HEK293 (cell line): ENCODE data around the gene GRB14.
A peak's percentile ranks its signal among the peaks of the same experiment; 100 is the strongest.

Source experiments
- CTCF ChIA-PET: fragments of 350-600 bp; formaldehyde crosslinking; extraction: SDS; loops from one replicate; lab custom pipeline; 2021; ENCODE audit warnings: antibody characterized with exemption; lab: Yijun Ruan, JAX
- POLR2A ChIA-PET: fragments of 300-600 bp; formaldehyde crosslinking; extraction: SDS; loops from one replicate; lab custom pipeline; 2020; ENCODE audit warnings: antibody characterized with exemption, inconsistent platforms; lab: Yijun Ruan, JAX
- H3K27ac ChIP-seq: fragments of 200-500 bp; sonication (Bioruptor generic); 2 replicates; pipeline ENCODE4 v1.5.1; 2014; ENCODE audit warnings: low read depth, low read length, control low read depth, inconsistent platforms; ENCODE audit errors: extremely low read depth
- H3K36me3 ChIP-seq, 2 experiments: fragments of 200-500 bp in 1 of 2; sonication (Bioruptor generic) in 1 of 2; 1 replicate in 1 of 2; 2 replicates in 1 of 2; pipeline ENCODE4 v1.5.1; 2014 to 2017; ENCODE audit warnings: inconsistent platforms in 2 of 2, low read length in 2 of 2; ENCODE audit not compliant: control insufficient read depth in 2 of 2, insufficient read depth in 1 of 2
- H3K4me1 ChIP-seq: fragments of 200-500 bp; sonication (Bioruptor generic); 2 replicates; pipeline ENCODE4 v1.5.1; 2014; ENCODE audit warnings: mild to moderate bottlenecking, low read length, inconsistent platforms; ENCODE audit not compliant: control insufficient read depth, insufficient read depth
- H3K4me3 ChIP-seq: 2 replicates; pipeline ENCODE4 v1.5.1; 2011; ENCODE audit warnings: low read depth, mild to moderate bottlenecking, control low read depth, low read length, moderate library complexity
- H3K9me3 ChIP-seq: fragments of 200-500 bp; sonication (Bioruptor generic); 2 replicates; pipeline ENCODE4 v1.5.1; 2014; ENCODE audit warnings: low read depth, low read length, inconsistent platforms; ENCODE audit not compliant: control insufficient read depth, insufficient read depth
- ATF2 ChIP-seq: fragments of 450-650 bp; formaldehyde crosslinking; IDR thresholded peaks from 2 replicates; pipeline ENCODE4 v1.5.1; 2016; ENCODE audit warnings: missing biosample characterization, missing genetic modification characterization, low read depth
- CTCF ChIP-seq: fragments of 450-650 bp; formaldehyde crosslinking; IDR thresholded peaks from 2 replicates; pipeline ENCODE4 v1.5.1; 2016; ENCODE audit warnings: missing biosample characterization, missing genetic modification characterization
- OVOL3 ChIP-seq: fragments of 450-650 bp; formaldehyde crosslinking; IDR thresholded peaks from 2 replicates; pipeline ENCODE4 v1.5.1; 2016; ENCODE audit warnings: missing biosample characterization, missing genetic modification characterization
- SCRT1 ChIP-seq: fragments of 450-650 bp; formaldehyde crosslinking; IDR thresholded peaks from 2 replicates; pipeline ENCODE4 v1.5.1; 2016; ENCODE audit warnings: missing biosample characterization, missing genetic modification characterization, borderline replicate concordance
- TSHZ1 ChIP-seq: fragments of 450-650 bp; formaldehyde crosslinking; IDR thresholded peaks from 2 replicates; pipeline ENCODE4 v1.5.1; 2016; ENCODE audit warnings: missing biosample characterization, missing genetic modification characterization, borderline replicate concordance
- ZFP3 ChIP-seq: fragments of 450-650 bp; formaldehyde crosslinking; IDR thresholded peaks from 2 replicates; pipeline ENCODE4 v1.5.1; 2016; ENCODE audit warnings: low read depth, missing biosample characterization, missing genetic modification characterization
- ZNF132 ChIP-seq: fragments of 450-650 bp; formaldehyde crosslinking; IDR thresholded peaks from 2 replicates; pipeline ENCODE4 v1.5.1; 2017; ENCODE audit warnings: missing biosample characterization, missing genetic modification characterization, borderline replicate concordance
- ZNF155 ChIP-seq: fragments of 450-650 bp; formaldehyde crosslinking; IDR thresholded peaks from 2 replicates; pipeline ENCODE4 v1.5.1; 2016; ENCODE audit warnings: missing biosample characterization, missing genetic modification characterization
- ZNF280C ChIP-seq: fragments of 450-650 bp; formaldehyde crosslinking; IDR thresholded peaks from 2 replicates; pipeline ENCODE4 v1.5.1; 2016; ENCODE audit warnings: missing biosample characterization, missing genetic modification characterization
- ZNF544 ChIP-seq: fragments of 450-650 bp; formaldehyde crosslinking; IDR thresholded peaks from 2 replicates; pipeline ENCODE4 v1.5.0; 2017; ENCODE audit warnings: missing biosample characterization, missing genetic modification characterization
- ZNF549 ChIP-seq: fragments of 450-650 bp; IDR thresholded peaks from 2 replicates; pipeline ENCODE4 v1.5.1; 2018; ENCODE audit warnings: missing biosample characterization, missing genetic modification characterization, mild to moderate bottlenecking, inconsistent platforms, moderate library complexity
- ZNF654 ChIP-seq: fragments of 450-650 bp; formaldehyde crosslinking; IDR thresholded peaks from 2 replicates; pipeline ENCODE4 v1.5.1; 2016; ENCODE audit warnings: low read depth, missing biosample characterization, missing genetic modification characterization
- ZNF670 ChIP-seq: fragments of 450-650 bp; formaldehyde crosslinking; IDR thresholded peaks from 2 replicates; pipeline ENCODE4 v1.5.1; 2016; ENCODE audit warnings: missing biosample characterization, missing genetic modification characterization, low read depth
- ZNF701 ChIP-seq: fragments of 450-650 bp; formaldehyde crosslinking; IDR thresholded peaks from 2 replicates; pipeline ENCODE4 v1.5.1; 2016; ENCODE audit warnings: missing biosample characterization, missing genetic modification characterization
- ZNF76 ChIP-seq: fragments of 450-650 bp; formaldehyde crosslinking; IDR thresholded peaks from 2 replicates; pipeline ENCODE4; 2016; ENCODE audit warnings: low read depth, missing biosample characterization, missing genetic modification characterization, borderline replicate concordance
- ZNF768 ChIP-seq: fragments of 450-650 bp; formaldehyde crosslinking; IDR thresholded peaks from 2 replicates; pipeline ENCODE4 v1.5.1; 2018; ENCODE audit warnings: missing biosample characterization, mild to moderate bottlenecking, missing genetic modification characterization
- ZNF785 ChIP-seq: fragments of 450-650 bp; formaldehyde crosslinking; IDR thresholded peaks from 2 replicates; pipeline ENCODE4 v1.5.1; 2016; ENCODE audit warnings: missing biosample characterization, missing genetic modification characterization
- ZNF843 ChIP-seq: fragments of 450-650 bp; formaldehyde crosslinking; IDR thresholded peaks from 2 replicates; pipeline ENCODE4 v1.5.1; 2016; ENCODE audit warnings: missing biosample characterization, missing genetic modification characterization
- ZSCAN30 ChIP-seq: fragments of 450-650 bp; IDR thresholded peaks from 2 replicates; pipeline ENCODE4 v1.5.1; 2018; ENCODE audit warnings: missing biosample characterization, mild to moderate bottlenecking, missing genetic modification characterization, moderate library complexity

GRB14 gene

GRCh38 chr2:164496421-164496820 is 124.9 kb downstream of the GRB14 start:
- Histone ChIP-seq H3K27ac (no peak overlapping the region), H3K4me1 (no peaks in the 10 kb centered on the region), H3K9me3 (no peaks in the 10 kb centered on the region), H3K4me3 (no peak overlapping the region), H3K36me3 (no peaks in the 10 kb centered on the region)
- TF ChIP-seq ZNF549 (tag by site-specific recombination) (no peak), SCRT1 (tag by site-specific recombination) (no peak), ZNF670 (tag by site-specific recombination) (no peak), ZNF768 (tag by site-specific recombination) (no peak), ZFP3 (tag by site-specific recombination) (no peak), ZNF76 (tag by site-specific recombination) (no peak), ZNF155 (tag by site-specific recombination) (no peak)
- ChIA-PET POLR2A (no interaction called here), CTCF (interaction anchor here (0.8 to 1.4 kb wide), 3 partner anchors 8 to 101 kb away, joined by 4 read pairs; no protein-coding TSS in a partner anchor)

GRCh38 chr2:164495491-164496223 is 125.6 kb downstream of the GRB14 start:
- Histone ChIP-seq H3K36me3 (no peaks in the 10 kb centered on the region), H3K4me3 (no peak overlapping the region), H3K4me1 (no peaks in the 10 kb centered on the region), H3K27ac (no peak overlapping the region), H3K9me3 (no peaks in the 10 kb centered on the region)
- ChIA-PET POLR2A (no interaction called here), CTCF (interaction anchor here (0.8 to 1.4 kb wide), 3 partner anchors 8 to 41 kb away, joined by 3 to 4 read pairs (median 4); no protein-coding TSS in a partner anchor)
- no peak for TF ChIP-seq ZNF701
- TF ChIP-seq ZNF654: peak; percentile 62
- no peak for TF ChIP-seq ZNF280C
- 0 out of 2 replicates have a peak, but pooled peaks have one; percentile 18 for TF ChIP-seq ATF2
- TF ChIP-seq CTCF (tag by site-specific recombination): peak; percentile 32; the same call in 1 of the 2 replicates
- TF ChIP-seq ZNF843 (tag by site-specific recombination): no peak
- no peak for TF ChIP-seq ZNF132 (tag by site-specific recombination)
- TF ChIP-seq OVOL3 (tag by site-specific recombination): no peak

- Histone ChIP-seq H3K36me3 (no peaks in the 10 kb centered on the region), H3K9me3 (no peaks in the 10 kb centered on the region), H3K27ac (no peak overlapping the region), H3K4me3 (no peak overlapping the region), H3K4me1 (no peaks in the 10 kb centered on the region)
- ChIA-PET POLR2A (no interaction called here), CTCF (interaction anchor here (0.5 to 0.6 kb wide), 2 partner anchors 41 to 902 kb away, joined by 3 read pairs; no protein-coding TSS in a partner anchor)
- TF ChIP-seq ZNF544 (tag by site-specific recombination) (no peak), TSHZ1 (no peak), ZSCAN30 (tag by site-specific recombination) (no peak), ZNF785 (tag by site-specific recombination) (no peak)
These were observed 135.7 kb downstream of the GRB14 start for GRCh38 chr2:164485541-164485940.
